DMS79 (cell line): ENCODE measurements around the gene TAF1D.

ENCODE experiments used
- DNase-seq: peaks from one replicate; lab custom pipeline; 2025; lab: John Stamatoyannopoulos, UW

TAF1D gene

DNA sequence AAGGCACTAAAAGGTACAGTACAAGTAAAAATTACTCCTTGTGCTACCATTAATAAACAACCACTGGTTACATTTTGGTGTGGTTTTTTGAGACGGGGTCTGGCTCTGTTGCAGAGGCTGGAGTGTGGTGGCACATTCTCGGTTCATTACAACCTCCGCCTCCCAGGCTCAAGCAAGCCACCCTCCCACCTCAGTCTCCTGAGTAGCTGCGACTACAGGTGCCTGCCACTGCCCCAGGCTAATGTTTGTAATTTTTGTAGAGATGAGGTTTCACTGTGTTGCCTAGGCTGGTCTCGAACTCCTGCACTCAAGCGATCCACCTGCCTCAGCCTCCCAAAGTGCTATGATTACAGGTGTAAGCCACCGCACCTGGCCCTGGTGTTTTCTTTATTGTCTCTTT, 20.8 kb downstream of the TAF1D start:
- DNase-seq = no peak

DNA sequence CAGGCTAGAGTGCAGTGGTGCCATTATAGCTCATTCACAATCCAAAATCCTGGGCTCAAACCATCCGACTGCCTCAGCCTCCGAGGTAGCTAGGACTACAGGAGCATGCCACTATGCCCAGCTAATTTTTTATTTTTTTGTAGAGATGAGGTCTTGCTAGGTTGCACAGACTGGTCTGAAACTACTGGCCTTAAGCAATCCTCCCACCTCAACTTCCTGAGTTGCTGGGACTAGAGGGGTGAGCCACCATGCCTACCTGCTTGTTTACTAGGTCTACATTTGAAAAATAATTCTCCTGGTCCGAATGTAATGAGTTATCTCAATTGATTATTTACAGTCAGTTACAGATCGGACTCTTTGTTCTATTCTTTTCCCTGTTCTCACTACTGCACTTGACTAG, 22.0 kb downstream of the TAF1D start:
- DNase-seq = no peak

DNA sequence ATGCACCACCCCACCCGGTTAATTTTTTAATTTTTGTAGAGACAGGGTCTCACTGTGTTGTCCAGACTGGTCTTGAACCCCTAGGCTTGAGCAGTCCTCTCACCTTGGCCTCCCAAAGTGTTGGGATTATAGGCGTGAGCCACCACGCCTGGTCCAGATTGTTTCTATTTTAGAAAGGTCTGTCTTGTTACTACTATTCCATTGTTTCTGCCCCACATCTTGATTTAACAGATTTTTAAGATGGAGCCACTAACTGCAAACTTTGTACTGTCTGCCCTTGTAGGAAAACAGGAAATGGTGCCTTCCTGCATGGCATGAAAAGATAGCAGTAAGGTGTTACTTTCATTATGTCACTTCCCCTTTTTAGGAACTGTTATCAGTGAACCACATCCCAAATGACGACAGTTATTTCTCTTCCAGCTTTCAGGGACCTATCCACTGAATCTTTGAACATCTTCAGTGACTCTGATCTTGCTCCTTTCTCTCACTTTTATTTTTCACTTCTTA, 23.2 kb downstream of the TAF1D start:
- DNase-seq = no peak

DNA sequence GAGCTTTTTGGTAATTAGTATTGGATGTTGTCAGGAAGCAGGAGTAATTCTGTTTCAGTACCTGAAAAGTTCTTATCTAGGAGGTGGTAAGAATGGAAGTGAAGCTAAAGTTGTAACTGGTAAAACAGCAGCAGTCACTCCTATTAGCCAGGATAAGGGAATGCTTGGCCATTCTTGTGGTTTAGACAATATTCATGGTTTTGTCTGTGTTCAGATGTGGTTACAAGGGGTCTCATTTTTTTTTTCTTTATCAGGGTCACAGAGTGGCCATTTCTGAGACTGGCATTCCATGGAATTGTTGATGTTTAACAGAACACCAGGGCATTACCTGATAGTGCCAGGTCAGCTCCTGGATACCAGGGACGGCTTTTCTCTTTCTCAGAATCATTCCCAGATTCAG, 23.8 kb downstream of the TAF1D start:
- DNase-seq = no peak

DNA sequence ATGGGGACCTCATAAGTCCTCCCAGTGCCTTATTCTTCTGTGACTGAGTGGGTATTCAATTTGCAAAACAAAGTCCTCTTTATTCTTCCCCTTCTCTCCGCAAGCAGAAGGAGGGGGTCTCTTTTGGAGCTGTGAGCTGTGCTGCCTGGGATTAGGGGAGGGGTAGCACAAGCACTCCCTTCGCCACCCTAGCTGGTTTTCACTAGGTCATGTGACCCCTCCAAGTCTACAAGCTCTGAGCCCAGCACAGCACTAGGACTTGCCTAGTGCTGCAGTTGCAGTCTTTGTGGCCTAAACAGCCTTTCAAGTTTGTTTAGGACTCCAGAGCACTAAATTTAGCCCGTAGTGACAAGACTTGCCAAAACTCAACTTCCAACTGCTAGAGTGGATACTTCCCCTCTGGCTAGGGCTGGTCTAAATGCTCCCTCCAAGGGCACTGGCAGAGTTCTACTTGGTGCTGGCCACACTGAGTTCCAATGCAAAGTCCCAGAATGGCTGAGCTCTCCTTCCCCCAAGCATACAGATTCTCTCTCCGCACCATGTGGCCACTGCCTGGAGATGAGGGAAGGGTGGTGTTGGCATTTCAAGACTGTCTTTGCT, 25.4 kb downstream of the TAF1D start:
- no peak for DNase-seq

DNA sequence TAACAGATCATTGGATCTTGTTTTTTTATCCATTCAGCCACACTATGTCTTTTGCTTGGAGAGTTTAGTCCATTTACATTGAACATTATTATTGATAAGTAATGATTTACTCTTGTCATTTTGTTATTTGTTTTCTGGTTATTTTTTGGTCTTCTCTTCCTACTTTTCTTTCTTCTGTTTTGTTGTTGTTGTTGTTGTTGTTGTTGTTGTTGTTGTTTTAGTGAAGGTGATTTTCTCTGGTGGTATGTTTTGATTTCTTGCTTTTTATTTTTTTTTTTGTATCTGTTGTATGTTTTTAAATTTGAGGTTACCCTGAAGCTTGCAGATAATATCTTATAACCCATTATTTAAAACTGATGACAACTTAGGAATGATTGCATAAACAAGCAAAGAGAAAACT, 28.6 kb downstream of the TAF1D start:
- no peak for DNase-seq

DNA sequence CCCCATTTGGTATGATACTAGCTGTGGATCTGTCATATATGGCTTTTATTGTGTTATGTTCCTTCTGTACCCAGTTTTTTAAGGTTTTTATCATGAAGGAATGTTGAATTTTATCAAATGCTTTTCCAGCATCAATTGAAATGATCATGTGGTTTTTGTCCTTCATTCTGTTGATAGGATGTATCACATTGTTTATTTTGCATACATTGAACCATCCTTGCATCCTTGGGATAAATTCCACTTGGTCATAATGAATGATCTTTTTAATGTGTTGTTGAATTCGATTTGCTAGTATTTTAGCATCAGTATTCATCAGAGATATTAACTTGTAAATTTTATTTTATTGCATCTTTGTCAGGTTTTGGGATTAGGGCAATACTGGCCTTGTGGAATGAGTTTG, 31.1 kb downstream of the TAF1D start:
- DNase-seq = no peak

DNA sequence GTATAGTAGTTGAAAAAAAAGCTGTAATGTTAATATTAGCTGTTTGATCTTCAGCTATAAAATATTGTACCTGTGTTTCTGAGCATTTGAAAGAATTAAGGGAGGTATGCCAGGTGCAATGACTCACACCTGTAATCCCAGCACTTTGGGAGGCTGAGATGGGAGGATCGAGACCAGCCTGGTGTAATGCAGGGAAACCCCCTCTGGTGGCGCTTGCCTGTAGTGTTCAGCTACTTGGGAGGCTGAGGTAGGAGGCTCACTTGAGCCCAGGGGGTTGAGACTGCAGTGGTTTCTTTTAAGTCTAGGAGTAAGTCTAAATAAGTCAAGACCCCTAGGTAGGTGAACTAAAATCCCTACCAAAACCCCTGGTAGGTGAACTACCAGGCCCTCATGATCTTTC, 37.1 kb downstream of the TAF1D start:
- DNase-seq = no peak

DNA sequence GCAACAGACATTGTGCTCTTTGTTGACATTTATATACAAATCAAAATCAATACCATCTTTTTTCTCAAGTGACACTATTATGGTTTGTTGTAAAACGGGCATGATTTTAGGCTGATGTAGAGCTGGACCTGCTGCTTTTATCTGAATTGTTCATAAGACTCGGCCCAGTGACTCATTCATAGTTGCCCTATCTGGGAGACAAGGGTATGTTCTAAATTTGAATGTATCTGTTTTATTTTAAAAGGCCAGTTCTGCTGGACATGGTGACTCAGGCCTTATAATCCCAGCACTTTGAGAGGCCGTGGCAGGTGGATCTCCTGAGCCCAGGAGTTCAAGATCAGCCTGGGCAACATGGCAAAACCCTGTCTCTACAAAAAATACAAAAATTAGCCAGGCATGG, 40.5 kb downstream of the TAF1D start:
- DNase-seq = no peak

DNA sequence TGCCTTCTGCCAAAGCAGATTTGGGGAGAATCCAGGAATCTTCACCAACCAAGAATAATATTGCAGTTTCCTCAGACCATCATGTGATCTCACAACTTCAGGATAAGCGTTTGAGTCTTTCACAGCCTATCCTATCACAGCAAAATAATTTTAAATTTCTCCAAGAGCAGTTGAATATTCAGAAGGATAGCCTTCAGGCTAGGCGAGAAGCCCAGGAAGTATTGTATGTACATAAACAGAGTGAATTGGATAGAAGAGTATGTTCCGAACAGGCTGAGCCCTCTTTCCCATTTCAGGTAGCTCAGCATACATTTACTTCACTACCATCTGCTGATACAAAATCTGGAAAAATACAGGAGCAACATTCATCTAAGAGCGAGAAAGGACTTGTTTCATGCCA, 43.7 kb downstream of the TAF1D start:
- DNase-seq = no peak

DNA sequence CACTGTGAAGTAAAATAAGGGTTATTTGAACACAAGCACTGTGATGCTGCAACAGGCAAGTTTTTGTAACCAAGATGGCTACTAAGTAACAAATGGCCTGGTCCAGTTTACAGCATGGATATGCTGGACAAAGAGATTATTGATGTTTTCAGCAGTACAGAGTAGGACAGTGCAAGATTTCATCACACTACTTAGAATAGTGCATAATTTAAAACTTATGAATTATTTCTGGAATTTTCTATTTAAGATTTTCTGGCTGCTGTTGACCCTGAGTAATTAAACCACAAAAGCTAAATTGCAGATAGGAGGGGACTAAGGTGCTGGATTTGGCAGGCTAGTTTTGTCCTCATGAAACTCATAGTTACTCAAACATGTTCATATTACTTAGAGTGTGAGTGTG, 46.7 kb downstream of the TAF1D start:
- no peak for DNase-seq

DNA sequence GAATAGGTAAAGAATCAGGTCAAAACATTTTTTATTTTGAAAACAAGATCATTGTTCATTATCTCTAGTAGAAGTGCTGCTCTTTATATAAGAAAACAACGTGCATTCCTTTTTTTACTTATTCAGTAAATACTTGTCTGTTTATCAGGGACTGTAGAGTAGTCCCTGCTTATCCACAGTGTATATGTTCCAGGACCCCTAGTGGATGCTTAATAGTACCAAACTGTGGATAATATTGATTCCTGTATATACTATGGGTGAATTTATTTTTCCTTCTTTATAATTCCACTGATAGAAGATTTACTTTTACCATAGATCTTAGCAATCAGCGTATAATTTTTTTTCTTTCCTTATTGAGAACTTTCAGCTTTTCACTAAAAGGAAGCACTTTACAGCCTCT, 47.2 kb downstream of the TAF1D start:
- DNase-seq = no peak

DNA sequence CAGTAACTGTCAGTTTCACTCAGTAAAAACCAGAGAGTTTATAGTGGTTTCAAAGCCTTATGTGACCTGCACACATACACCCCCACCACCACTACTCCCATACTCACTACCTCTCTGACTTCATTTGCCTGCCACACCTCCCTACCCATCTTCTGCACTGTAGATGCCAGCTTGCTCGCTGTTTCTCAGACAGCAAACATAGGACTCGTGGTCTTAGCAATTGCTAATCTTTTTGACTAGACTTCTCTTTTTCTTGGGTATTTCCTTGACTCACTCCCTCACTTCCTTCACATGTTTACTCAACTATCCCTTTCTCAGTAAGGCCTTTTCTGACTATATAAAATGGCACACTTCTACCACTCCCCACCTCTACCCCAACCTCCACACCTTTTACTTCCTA, 52.1 kb downstream of the TAF1D start:
- DNase-seq = no peak

DNA sequence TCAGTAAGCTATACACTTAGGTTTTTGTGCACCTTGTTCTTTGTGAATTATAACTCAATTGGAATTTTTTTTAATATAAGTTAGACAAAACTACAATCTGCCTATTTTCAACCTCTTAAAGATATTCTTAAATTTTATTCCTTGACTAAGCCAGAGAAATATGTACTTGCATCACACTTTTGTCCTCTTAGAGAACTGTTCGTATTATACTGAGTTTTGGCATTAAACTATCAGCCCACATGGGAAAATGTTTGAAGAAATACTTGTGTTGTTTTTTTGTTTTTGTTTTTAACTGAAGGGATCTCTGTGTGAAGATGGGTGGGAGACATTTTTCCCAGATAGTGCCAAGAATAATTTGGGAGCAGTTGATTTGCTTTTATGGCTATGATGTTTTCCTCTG, 54.5 kb downstream of the TAF1D start:
- DNase-seq = no peak

DNA sequence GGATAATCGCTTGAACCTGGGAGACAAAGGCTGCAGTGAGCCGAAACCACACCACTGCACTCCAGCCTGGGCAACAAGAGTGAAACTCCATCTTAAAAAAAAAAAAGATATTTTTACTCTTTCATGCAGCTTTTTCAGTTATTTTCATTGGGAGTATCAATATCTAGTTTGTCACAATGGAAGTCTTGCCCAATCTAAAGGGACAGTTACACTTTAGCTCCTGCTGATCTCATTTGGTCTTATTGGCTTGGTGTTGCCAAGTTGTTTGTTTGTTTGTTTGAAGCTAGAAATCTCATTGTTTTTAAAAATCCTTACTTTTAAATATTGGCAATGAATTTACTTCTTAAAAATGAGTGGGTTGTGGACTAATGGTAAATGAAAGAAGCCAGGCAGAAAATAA, 55.1 kb downstream of the TAF1D start:
- no peak for DNase-seq
